Bronchial epithelial cell (primary cell): ENCODE results near the gene LAMTOR4. TPM values are rescaled to one million over a fixed set of nuclear protein-coding genes. Genes with fewer than 3 reads are reported as not detected.
"Not testable (repeated sequence)": the region's sequence is repeated elsewhere in the genome, so short reads cannot be mapped to it uniquely, and the experiment has no call there.

Experiments
- DNase-seq: peaks from one replicate; pipeline ENCODE4 v3.0.0-alpha.2; 2010; ENCODE audit warnings: low read depth
- FAIRE-seq: peaks from 2 replicates; lab custom pipeline; 2011; peaks lifted over from hg19 to GRCh38; lab: Jason Lieb, UNC
- H3K27me3 ChIP-seq: 2 replicates; pipeline ENCODE4 v1.5.1; 2011; ENCODE audit warnings: low read length; ENCODE audit not compliant: control insufficient read depth, insufficient read depth
- H3K36me3 ChIP-seq: 2 replicates; pipeline ENCODE4 v1.5.1; 2011; ENCODE audit warnings: low read length; ENCODE audit not compliant: control insufficient read depth, insufficient read depth
- H3K4me3 ChIP-seq: 2 replicates; pipeline ENCODE4 v1.5.1; 2011; ENCODE audit warnings: mild to moderate bottlenecking, low read depth, low read length, control low read depth
- total RNA-seq: library from RNA; depleted of rRNA; stranded (reverse); fragments of >200 nt; gene quantifications from 2 replicates; pipeline ENCODE4 v1.2.1, GENCODE V29; 2014
- TF ChIP-seq, protein P1 (sequence below): IDR thresholded peaks from 2 replicates; pipeline ENCODE4 v1.5.1; 2011; ENCODE audit warnings: mild to moderate bottlenecking, moderate library complexity, low read length, control low read depth, inconsistent platforms; ENCODE audit not compliant: insufficient read depth, severe bottlenecking

The LAMTOR4 gene
- total RNA-seq, 1 donor from 2014 or later: 82.7 TPM

DNA sequence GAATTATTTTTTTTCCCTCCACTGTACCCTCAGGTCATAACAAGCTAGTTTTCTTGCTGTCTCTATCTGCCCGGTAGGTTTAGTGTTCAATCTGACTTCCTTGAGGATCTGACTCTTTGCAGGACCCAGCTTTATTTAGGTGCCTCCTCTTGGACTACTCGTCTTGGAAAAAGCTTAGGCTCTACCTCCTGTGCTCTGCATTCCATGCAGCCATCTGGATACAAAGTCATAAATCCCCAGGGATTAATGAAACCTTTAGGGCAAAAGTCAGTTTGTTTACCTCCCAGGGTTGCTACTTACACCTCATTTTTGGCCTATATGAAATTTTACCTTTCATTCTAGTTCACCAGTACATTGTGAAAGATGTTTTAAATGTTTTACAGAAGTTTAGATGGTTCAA lies 37.0 kb downstream of the LAMTOR4 start:
- Histone ChIP-seq H3K36me3 (no peaks in the 10 kb centered on the region), H3K27me3 (no peaks in the 10 kb centered on the region), H3K4me3 (no peak overlapping the region)
- DNase-seq (no peak), FAIRE-seq (no peak)
- TF ChIP-seq, protein P1, sequence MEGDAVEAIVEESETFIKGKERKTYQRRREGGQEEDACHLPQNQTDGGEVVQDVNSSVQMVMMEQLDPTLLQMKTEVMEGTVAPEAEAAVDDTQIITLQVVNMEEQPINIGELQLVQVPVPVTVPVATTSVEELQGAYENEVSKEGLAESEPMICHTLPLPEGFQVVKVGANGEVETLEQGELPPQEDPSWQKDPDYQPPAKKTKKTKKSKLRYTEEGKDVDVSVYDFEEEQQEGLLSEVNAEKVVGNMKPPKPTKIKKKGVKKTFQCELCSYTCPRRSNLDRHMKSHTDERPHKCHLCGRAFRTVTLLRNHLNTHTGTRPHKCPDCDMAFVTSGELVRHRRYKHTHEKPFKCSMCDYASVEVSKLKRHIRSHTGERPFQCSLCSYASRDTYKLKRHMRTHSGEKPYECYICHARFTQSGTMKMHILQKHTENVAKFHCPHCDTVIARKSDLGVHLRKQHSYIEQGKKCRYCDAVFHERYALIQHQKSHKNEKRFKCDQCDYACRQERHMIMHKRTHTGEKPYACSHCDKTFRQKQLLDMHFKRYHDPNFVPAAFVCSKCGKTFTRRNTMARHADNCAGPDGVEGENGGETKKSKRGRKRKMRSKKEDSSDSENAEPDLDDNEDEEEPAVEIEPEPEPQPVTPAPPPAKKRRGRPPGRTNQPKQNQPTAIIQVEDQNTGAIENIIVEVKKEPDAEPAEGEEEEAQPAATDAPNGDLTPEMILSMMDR: no peak

GRCh38 chr7:100189061-100189460 lies 40.3 kb downstream of the LAMTOR4 start:
- TF ChIP-seq, protein P1: peak; percentile 3
- H3K4me3 ChIP-seq: no peak overlapping the region
- FAIRE-seq (no peak), DNase-seq (no peak)
- no peaks in the 10 kb centered on the region for H3K36me3 ChIP-seq
- no peaks in the 10 kb centered on the region for H3K27me3 ChIP-seq

DNA sequence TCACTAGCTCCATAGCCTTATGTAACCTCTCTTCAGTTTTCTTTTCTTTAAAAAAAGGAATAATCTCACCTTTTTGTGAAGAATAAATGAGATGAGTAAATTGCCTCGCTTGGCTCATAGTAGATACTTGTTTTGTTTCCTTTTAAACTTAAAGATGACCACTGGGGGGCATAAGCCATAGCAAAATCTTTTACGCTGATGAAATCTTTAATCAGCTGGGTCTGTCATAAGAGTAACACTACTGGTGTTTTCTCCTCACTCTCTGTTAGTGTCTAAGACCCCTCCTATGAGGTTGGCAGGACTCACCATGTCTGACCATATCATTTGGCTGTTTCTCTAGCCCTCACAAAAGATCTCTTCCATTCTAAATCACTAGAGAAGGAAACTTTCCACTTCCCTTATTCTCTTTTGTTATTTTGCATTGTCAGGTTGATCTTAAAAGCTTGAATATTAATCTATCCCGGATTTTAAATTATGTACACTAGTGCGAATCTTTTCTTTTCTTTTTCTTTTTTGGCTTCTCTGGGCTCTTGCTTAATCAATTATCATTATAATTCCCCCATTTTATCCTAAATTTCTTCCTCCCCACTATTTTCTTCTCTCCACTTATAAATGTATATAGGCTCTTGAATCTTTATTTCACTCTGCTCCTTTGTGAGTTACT lies 41.5 kb downstream of the LAMTOR4 start:
- TF ChIP-seq, protein P1: peak; percentile 13
- DNase-seq (peak; percentile 39), FAIRE-seq (no peak)

GRCh38 chr7:100191775-100192174 lies 43.1 kb downstream of the LAMTOR4 start:
- DNase-seq: peak; percentile 40
- no peak overlapping the region for H3K4me3 ChIP-seq
- TF ChIP-seq, protein P1: no peak
- no peak for FAIRE-seq
- H3K36me3 ChIP-seq: no peaks in the 10 kb centered on the region
- H3K27me3 ChIP-seq: no peaks in the 10 kb centered on the region

More for the DNA sequence above, 41.5 kb downstream of the LAMTOR4 start:
- Histone ChIP-seq H3K4me3 (no peak overlapping the region), H3K36me3 (no peaks in the 10 kb centered on the region), H3K27me3 (no peaks in the 10 kb centered on the region)

DNA sequence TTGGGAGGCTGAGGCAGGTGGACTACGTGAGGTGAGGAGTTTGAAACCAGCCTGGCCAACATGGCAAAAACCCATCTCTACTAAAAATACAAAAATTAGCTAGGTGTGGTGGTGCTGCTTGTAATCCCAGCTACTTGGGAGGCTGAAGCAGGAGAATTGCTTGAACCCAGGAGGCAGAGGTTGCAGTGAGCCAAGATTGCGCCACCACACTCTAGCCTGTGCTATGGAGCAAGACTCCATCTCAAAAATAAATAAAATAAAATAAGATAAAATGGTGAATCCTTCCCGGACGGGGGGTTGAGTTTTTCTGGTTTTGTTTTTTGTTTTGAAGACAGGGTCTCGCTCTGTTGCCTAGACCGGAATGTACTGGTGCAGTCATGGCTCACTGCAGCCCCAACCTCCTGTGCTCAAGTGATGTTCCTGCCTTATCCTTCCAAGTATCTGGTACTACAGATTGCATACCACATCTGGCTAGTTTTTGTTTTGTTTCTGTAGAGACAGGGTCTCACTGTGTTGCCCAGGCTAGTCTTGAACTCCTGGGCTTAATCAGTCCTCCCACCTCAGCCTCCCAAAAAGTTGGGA lies 43.7 kb downstream of the LAMTOR4 start:
- H3K27me3 ChIP-seq, DNase-seq, H3K36me3 ChIP-seq, H3K4me3 ChIP-seq, FAIRE-seq: not testable (repeated sequence)

DNA sequence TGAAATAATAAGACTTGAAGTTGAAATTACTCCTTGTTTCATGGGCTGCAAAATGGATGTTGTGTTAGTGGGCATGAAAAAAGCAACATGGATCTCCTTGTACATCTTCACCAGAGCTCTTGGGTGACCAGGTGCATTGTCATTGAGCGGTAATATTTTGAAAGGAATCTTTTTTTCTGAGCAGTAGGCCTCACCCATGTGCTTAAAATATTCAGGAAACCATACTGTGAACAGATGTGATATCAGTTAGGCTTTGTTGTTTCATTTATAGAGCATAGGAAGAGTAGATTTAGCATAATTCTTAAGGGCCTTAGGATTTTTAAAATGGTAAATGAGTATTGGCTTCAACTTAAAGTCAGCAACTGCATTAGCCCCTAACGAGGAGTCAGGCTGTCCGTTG lies 44.3 kb downstream of the LAMTOR4 start:
- no peak for DNase-seq
- Histone ChIP-seq H3K4me3 (no peak overlapping the region), H3K27me3 (no peaks in the 10 kb centered on the region), H3K36me3 (no peaks in the 10 kb centered on the region)
- TF ChIP-seq, protein P1: no peak
- FAIRE-seq: no peak
